HEK293 (cell line): ENCODE data around the gene ANAPC10.

ENCODE experiments used
- CTCF ChIA-PET: fragments of 350-600 bp; formaldehyde crosslinking; extraction: SDS; loops from one replicate; lab custom pipeline; 2021; ENCODE audit warnings: antibody characterized with exemption; lab: Yijun Ruan, JAX
- POLR2A ChIA-PET: fragments of 300-600 bp; formaldehyde crosslinking; extraction: SDS; loops from one replicate; lab custom pipeline; 2020; ENCODE audit warnings: antibody characterized with exemption, inconsistent platforms; lab: Yijun Ruan, JAX
- H3K27ac ChIP-seq: fragments of 200-500 bp; sonication (Bioruptor generic); 2 replicates; pipeline ENCODE4 v1.5.1; 2014; ENCODE audit warnings: low read depth, low read length, control low read depth, inconsistent platforms; ENCODE audit errors: extremely low read depth
- H3K36me3 ChIP-seq, 2 experiments: fragments of 200-500 bp in 1 of 2; sonication (Bioruptor generic) in 1 of 2; 1 replicate in 1 of 2; 2 replicates in 1 of 2; pipeline ENCODE4 v1.5.1; 2014 to 2017; ENCODE audit warnings: inconsistent platforms in 2 of 2, low read length in 2 of 2; ENCODE audit not compliant: control insufficient read depth in 2 of 2, insufficient read depth in 1 of 2
- H3K4me1 ChIP-seq: fragments of 200-500 bp; sonication (Bioruptor generic); 2 replicates; pipeline ENCODE4 v1.5.1; 2014; ENCODE audit warnings: mild to moderate bottlenecking, low read length, inconsistent platforms; ENCODE audit not compliant: control insufficient read depth, insufficient read depth
- H3K4me3 ChIP-seq: 2 replicates; pipeline ENCODE4 v1.5.1; 2011; ENCODE audit warnings: low read depth, mild to moderate bottlenecking, control low read depth, low read length, moderate library complexity
- H3K9me3 ChIP-seq: fragments of 200-500 bp; sonication (Bioruptor generic); 2 replicates; pipeline ENCODE4 v1.5.1; 2014; ENCODE audit warnings: low read depth, low read length, inconsistent platforms; ENCODE audit not compliant: control insufficient read depth, insufficient read depth
- OSR2 ChIP-seq: fragments of 450-650 bp; formaldehyde crosslinking; IDR thresholded peaks from 2 replicates; pipeline ENCODE4 v1.5.1; 2016; ENCODE audit warnings: missing biosample characterization, missing genetic modification characterization
- SETDB1 ChIP-seq: IDR thresholded peaks from one replicate; pipeline ENCODE4 v1.6.1; 2017; ENCODE audit warnings: mild to moderate bottlenecking, low read length, moderate library complexity, mixed read lengths; ENCODE audit not compliant: insufficient read length
- ZNF133 ChIP-seq: fragments of 450-650 bp; formaldehyde crosslinking; IDR thresholded peaks from 2 replicates; pipeline ENCODE4 v1.5.1; 2016; ENCODE audit warnings: missing biosample characterization, missing genetic modification characterization
- ZNF140 ChIP-seq: fragments of 450-650 bp; formaldehyde crosslinking; IDR thresholded peaks from 2 replicates; pipeline ENCODE4 v1.5.1; 2016; ENCODE audit warnings: missing biosample characterization, missing genetic modification characterization
- ZNF354C ChIP-seq: fragments of 450-650 bp; formaldehyde crosslinking; IDR thresholded peaks from 2 replicates; pipeline ENCODE4 v1.5.1; 2016; ENCODE audit warnings: missing biosample characterization, missing genetic modification characterization, low read depth, borderline replicate concordance
- ZNF585B ChIP-seq: fragments of 450-650 bp; formaldehyde crosslinking; IDR thresholded peaks from 2 replicates; pipeline ENCODE4 v1.5.1; 2016; ENCODE audit warnings: missing biosample characterization, missing genetic modification characterization
- ZNF660 ChIP-seq: fragments of 450-650 bp; IDR thresholded peaks from 2 replicates; pipeline ENCODE4 v1.5.1; 2018; ENCODE audit warnings: missing biosample characterization, mild to moderate bottlenecking, missing genetic modification characterization
- ZNF664 ChIP-seq: fragments of 450-650 bp; formaldehyde crosslinking; IDR thresholded peaks from 2 replicates; pipeline ENCODE4 v1.5.1; 2016; ENCODE audit warnings: missing biosample characterization, missing genetic modification characterization
- ZNF701 ChIP-seq: fragments of 450-650 bp; formaldehyde crosslinking; IDR thresholded peaks from 2 replicates; pipeline ENCODE4 v1.5.1; 2016; ENCODE audit warnings: missing biosample characterization, missing genetic modification characterization
- TF ChIP-seq, protein P1 (sequence below): fragments of 450-650 bp; formaldehyde crosslinking; IDR thresholded peaks from 2 replicates; pipeline ENCODE4; 2016; ENCODE audit warnings: missing biosample characterization, missing genetic modification characterization
- TF ChIP-seq, protein P2 (sequence below): fragments of 450-650 bp; formaldehyde crosslinking; IDR thresholded peaks from 2 replicates; pipeline ENCODE4 v1.5.1; 2016; ENCODE audit warnings: missing biosample characterization, missing genetic modification characterization
- TF ChIP-seq, protein P3 (sequence below): fragments of 450-650 bp; formaldehyde crosslinking; conservative IDR thresholded peaks from 2 replicates; pipeline ENCODE4 v1.5.1; 2016; ENCODE audit warnings: low read depth, missing biosample characterization, missing genetic modification characterization
- TF ChIP-seq, protein P4 (sequence below): fragments of 450-650 bp; formaldehyde crosslinking; IDR thresholded peaks from 2 replicates; pipeline ENCODE4 v1.5.1; 2016; ENCODE audit warnings: missing biosample characterization, missing genetic modification characterization, borderline replicate concordance

Gene ANAPC10

DNA sequence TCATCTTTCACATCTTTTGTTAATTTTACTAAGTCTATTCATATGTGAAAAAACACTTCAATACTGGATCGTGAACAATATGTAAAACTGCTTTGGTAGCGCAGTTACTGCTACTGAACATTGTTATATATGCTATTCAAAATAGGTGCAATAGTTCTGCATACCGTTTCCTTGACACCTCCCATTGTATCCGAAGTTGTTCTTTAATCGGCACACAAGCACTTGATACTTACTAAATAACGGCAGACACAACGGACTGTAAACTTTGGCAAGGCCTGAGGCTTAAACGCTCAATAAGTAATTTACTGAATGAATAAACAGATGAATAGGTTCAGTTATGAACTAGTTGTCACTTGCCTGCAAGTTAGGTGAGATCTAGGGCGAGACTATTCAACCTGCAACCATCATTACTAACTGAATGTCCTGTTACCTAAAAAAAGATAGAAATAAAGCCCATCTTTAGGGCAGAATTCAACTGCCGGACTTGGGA is 620 bp downstream of the ANAPC10 start:
- peak overlapping the region; percentile 78 for H3K4me3 ChIP-seq
- H3K4me1 ChIP-seq = no peaks in the 10 kb centered on the region
- peaks cover 0 to 35% of the 10 kb centered on the region in 2 experiments; a peak in 1 of 3 replicates for H3K36me3 ChIP-seq
- ChIA-PET POLR2A (interaction anchor here (0.6 to 1.2 kb wide), 5 partner anchors 12 to 92 kb away, joined by 3 to 6 read pairs (median 4); no protein-coding TSS in a partner anchor), CTCF (no interaction called here)
- no peaks in the 10 kb centered on the region for H3K9me3 ChIP-seq
- TF ChIP-seq ZNF664 (tag by site-specific recombination) (no peak), ZNF701 (tag by site-specific recombination) (no peak), ZNF354C (no peak)
- TF ChIP-seq, all 188 proteins: peak for 0
- H3K27ac ChIP-seq = peak overlapping the region; percentile 69

DNA sequence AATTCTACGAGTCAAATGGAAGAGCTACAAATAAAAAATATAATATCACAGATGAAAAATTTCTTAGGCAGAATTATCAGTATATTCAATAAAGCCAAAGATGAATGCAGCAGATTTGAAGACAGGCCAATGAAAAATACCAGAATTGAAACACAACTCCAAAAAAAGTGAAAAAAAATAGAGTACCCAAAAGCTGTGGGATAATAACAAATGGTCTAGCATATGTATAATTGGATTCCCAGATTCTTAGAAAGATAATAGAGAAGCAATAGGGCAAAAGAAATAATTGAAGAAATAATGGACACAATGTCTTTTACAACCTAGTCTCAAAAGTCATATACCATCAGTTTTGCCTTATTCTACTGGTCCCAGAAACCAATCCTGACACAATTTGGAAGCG is 4.4 kb downstream of the ANAPC10 start:
- POLR2A ChIA-PET = no interaction called here
- H3K9me3 ChIP-seq = no peaks in the 10 kb centered on the region
- peaks cover 0 to 69% of the 10 kb centered on the region in 2 experiments; a peak in 1 of 3 replicates for H3K36me3 ChIP-seq
- H3K27ac ChIP-seq = no peak overlapping the region
- TF ChIP-seq OSR2 (tag by site-specific recombination) = no peak
- TF ChIP-seq SETDB1 = peak; percentile 68
- peak; percentile 97 for TF ChIP-seq ZNF133 (tag by site-specific recombination)
- CTCF ChIA-PET = no interaction called here
- no peaks in the 10 kb centered on the region for H3K4me1 ChIP-seq
- H3K4me3 ChIP-seq = no peak overlapping the region

DNA sequence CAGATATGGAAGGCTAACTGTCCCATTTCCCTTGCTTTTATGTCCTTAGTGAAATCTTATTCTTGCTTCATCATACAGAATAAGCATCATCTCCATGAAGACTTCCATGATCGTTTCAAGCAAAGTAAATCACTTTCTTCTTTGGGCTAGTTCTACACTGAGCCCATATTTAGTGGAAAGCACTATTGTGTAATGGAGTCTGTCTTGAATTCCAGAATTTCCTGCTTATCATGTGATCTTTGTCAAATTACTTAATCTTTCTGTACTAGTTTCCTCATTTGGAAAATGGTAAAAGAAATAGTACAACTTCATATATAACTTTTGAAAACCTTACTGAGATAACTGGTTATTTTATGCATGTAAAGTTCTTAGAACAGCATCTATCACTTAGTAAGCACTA is 7.6 kb downstream of the ANAPC10 start:
- peaks cover 0 to 85% of the 10 kb centered on the region in 2 experiments; a peak in 1 of 3 replicates for H3K36me3 ChIP-seq
- no peaks in the 10 kb centered on the region for H3K9me3 ChIP-seq
- POLR2A ChIA-PET = no interaction called here
- CTCF ChIA-PET = interaction anchor here (0.6 kb wide), 1 partner anchor 9 kb away, joined by 3 read pairs; no protein-coding TSS in a partner anchor
- H3K27ac ChIP-seq = no peak overlapping the region
- no peaks in the 10 kb centered on the region for H3K4me1 ChIP-seq
- no peak overlapping the region for H3K4me3 ChIP-seq
- TF ChIP-seq ZNF140 (tag by site-specific recombination) (no peak), ZNF585B (tag by site-specific recombination) (no peak), ZNF660 (tag by site-specific recombination) (no peak)
- TF ChIP-seq, protein P1, sequence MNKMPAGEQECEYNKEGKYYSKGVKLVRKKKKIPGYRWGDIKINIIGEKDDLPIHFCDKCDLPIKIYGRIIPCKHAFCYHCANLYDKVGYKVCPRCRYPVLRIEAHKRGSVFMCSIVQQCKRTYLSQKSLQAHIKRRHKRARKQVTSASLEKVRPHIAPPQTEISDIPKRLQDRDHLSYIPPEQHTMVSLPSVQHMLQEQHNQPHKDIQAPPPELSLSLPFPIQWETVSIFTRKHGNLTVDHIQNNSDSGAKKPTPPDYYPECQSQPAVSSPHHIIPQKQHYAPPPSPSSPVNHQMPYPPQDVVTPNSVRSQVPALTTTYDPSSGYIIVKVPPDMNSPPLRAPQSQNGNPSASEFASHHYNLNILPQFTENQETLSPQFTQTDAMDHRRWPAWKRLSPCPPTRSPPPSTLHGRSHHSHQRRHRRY (tag by site-specific recombination) = no peak
- TF ChIP-seq, protein P2, sequence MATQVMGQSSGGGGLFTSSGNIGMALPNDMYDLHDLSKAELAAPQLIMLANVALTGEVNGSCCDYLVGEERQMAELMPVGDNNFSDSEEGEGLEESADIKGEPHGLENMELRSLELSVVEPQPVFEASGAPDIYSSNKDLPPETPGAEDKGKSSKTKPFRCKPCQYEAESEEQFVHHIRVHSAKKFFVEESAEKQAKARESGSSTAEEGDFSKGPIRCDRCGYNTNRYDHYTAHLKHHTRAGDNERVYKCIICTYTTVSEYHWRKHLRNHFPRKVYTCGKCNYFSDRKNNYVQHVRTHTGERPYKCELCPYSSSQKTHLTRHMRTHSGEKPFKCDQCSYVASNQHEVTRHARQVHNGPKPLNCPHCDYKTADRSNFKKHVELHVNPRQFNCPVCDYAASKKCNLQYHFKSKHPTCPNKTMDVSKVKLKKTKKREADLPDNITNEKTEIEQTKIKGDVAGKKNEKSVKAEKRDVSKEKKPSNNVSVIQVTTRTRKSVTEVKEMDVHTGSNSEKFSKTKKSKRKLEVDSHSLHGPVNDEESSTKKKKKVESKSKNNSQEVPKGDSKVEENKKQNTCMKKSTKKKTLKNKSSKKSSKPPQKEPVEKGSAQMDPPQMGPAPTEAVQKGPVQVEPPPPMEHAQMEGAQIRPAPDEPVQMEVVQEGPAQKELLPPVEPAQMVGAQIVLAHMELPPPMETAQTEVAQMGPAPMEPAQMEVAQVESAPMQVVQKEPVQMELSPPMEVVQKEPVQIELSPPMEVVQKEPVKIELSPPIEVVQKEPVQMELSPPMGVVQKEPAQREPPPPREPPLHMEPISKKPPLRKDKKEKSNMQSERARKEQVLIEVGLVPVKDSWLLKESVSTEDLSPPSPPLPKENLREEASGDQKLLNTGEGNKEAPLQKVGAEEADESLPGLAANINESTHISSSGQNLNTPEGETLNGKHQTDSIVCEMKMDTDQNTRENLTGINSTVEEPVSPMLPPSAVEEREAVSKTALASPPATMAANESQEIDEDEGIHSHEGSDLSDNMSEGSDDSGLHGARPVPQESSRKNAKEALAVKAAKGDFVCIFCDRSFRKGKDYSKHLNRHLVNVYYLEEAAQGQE (tag by site-specific recombination) = no peak
- TF ChIP-seq, protein P3, sequence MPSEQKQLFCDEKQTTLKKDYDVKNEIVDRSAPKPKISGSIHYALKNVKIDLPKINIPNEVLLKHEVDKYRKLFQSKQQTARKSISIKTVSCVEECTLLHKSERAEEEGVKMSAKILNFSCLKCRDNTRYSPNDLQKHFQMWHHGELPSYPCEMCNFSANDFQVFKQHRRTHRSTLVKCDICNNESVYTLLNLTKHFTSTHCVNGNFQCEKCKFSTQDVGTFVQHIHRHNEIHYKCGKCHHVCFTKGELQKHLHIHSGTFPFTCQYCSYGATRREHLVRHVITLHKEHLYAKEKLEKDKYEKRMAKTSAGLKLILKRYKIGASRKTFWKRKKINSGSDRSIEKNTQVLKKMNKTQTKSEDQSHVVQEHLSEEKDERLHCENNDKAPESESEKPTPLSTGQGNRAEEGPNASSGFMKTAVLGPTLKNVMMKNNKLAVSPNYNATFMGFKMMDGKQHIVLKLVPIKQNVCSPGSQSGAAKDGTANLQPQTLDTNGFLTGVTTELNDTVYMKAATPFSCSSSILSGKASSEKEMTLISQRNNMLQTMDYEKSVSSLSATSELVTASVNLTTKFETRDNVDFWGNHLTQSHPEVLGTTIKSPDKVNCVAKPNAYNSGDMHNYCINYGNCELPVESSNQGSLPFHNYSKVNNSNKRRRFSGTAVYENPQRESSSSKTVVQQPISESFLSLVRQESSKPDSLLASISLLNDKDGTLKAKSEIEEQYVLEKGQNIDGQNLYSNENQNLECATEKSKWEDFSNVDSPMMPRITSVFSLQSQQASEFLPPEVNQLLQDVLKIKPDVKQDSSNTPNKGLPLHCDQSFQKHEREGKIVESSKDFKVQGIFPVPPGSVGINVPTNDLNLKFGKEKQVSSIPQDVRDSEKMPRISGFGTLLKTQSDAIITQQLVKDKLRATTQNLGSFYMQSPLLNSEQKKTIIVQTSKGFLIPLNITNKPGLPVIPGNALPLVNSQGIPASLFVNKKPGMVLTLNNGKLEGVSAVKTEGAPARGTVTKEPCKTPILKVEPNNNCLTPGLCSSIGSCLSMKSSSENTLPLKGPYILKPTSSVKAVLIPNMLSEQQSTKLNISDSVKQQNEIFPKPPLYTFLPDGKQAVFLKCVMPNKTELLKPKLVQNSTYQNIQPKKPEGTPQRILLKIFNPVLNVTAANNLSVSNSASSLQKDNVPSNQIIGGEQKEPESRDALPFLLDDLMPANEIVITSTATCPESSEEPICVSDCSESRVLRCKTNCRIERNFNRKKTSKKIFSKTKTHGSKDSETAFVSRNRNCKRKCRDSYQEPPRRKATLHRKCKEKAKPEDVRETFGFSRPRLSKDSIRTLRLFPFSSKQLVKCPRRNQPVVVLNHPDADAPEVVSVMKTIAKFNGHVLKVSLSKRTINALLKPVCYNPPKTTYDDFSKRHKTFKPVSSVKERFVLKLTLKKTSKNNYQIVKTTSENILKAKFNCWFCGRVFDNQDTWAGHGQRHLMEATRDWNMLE (tag by site-specific recombination) = no peak
- TF ChIP-seq, protein P4, sequence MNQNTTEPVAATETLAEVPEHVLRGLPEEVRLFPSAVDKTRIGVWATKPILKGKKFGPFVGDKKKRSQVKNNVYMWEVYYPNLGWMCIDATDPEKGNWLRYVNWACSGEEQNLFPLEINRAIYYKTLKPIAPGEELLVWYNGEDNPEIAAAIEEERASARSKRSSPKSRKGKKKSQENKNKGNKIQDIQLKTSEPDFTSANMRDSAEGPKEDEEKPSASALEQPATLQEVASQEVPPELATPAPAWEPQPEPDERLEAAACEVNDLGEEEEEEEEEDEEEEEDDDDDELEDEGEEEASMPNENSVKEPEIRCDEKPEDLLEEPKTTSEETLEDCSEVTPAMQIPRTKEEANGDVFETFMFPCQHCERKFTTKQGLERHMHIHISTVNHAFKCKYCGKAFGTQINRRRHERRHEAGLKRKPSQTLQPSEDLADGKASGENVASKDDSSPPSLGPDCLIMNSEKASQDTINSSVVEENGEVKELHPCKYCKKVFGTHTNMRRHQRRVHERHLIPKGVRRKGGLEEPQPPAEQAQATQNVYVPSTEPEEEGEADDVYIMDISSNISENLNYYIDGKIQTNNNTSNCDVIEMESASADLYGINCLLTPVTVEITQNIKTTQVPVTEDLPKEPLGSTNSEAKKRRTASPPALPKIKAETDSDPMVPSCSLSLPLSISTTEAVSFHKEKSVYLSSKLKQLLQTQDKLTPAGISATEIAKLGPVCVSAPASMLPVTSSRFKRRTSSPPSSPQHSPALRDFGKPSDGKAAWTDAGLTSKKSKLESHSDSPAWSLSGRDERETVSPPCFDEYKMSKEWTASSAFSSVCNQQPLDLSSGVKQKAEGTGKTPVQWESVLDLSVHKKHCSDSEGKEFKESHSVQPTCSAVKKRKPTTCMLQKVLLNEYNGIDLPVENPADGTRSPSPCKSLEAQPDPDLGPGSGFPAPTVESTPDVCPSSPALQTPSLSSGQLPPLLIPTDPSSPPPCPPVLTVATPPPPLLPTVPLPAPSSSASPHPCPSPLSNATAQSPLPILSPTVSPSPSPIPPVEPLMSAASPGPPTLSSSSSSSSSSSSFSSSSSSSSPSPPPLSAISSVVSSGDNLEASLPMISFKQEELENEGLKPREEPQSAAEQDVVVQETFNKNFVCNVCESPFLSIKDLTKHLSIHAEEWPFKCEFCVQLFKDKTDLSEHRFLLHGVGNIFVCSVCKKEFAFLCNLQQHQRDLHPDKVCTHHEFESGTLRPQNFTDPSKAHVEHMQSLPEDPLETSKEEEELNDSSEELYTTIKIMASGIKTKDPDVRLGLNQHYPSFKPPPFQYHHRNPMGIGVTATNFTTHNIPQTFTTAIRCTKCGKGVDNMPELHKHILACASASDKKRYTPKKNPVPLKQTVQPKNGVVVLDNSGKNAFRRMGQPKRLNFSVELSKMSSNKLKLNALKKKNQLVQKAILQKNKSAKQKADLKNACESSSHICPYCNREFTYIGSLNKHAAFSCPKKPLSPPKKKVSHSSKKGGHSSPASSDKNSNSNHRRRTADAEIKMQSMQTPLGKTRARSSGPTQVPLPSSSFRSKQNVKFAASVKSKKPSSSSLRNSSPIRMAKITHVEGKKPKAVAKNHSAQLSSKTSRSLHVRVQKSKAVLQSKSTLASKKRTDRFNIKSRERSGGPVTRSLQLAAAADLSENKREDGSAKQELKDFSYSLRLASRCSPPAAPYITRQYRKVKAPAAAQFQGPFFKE = no peak
